ENCODE results near the gene NFE2L1.

NFE2L1 gene

GRCh38 chr17:48101012-48101720 lies 53.0 kb downstream of the NFE2L1 start, which contains the start of gene CBX1:
CBX1 (minus strand) TSS chr17:48101478; CDS start chr17:48077004, 24,474 bp downstream.
- TF ChIP-seq, protein P1, sequence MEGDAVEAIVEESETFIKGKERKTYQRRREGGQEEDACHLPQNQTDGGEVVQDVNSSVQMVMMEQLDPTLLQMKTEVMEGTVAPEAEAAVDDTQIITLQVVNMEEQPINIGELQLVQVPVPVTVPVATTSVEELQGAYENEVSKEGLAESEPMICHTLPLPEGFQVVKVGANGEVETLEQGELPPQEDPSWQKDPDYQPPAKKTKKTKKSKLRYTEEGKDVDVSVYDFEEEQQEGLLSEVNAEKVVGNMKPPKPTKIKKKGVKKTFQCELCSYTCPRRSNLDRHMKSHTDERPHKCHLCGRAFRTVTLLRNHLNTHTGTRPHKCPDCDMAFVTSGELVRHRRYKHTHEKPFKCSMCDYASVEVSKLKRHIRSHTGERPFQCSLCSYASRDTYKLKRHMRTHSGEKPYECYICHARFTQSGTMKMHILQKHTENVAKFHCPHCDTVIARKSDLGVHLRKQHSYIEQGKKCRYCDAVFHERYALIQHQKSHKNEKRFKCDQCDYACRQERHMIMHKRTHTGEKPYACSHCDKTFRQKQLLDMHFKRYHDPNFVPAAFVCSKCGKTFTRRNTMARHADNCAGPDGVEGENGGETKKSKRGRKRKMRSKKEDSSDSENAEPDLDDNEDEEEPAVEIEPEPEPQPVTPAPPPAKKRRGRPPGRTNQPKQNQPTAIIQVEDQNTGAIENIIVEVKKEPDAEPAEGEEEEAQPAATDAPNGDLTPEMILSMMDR (IDR thresholded peaks at IDR 0.05) = no peak
- TF ChIP-seq ZFX (IDR thresholded peaks at IDR 0.05; ENCODE audit: borderline replicate concordance) = no peak
- peak within 1 kb of the TSS; percentile 96 for H3K27ac ChIP-seq

- H3K27ac ChIP-seq = peak overlapping the region; percentile 96
- TF ChIP-seq, protein P1 (IDR thresholded peaks at IDR 0.05) = no peak
- TF ChIP-seq ZFX (IDR thresholded peaks at IDR 0.05; ENCODE audit: borderline replicate concordance) = no peak
Measured at GRCh38 chr17:48102043-48102750, 54.0 kb downstream of the NFE2L1 start.

GRCh38 chr17:48102798-48103715 lies 54.9 kb downstream of the NFE2L1 start:
- no peak overlapping the region for H3K27ac ChIP-seq
- TF ChIP-seq, protein P1 (IDR thresholded peaks at IDR 0.05) = no peak
- TF ChIP-seq ZFX (IDR thresholded peaks at IDR 0.05; ENCODE audit: borderline replicate concordance) = no peak

DNA sequence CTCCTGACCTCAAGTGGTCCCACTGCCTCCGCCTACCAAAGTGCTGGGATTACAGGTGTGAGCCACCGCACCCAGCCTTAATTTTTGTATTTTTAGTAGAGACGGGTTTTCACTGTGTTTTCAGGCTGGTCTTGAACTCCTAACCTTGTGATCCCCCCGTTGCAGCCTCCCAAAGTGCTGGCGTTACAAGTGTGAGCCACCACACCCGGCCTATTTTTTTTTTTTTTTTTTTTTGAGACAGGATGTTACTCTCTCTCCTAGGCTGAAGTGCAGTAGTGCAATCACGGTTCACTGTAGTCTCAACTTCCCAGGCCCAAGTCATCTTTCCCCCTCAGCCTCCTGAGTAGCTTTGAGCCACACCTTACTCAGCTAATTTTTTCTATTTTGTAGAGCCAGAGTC lies 56.3 kb downstream of the NFE2L1 start:
- H3K27ac ChIP-seq = no peak overlapping the region
- no peak for TF ChIP-seq ZFX (IDR thresholded peaks at IDR 0.05; ENCODE audit: borderline replicate concordance)
- TF ChIP-seq, protein P1 (IDR thresholded peaks at IDR 0.05) = no peak

- H3K27ac ChIP-seq = peak overlapping the region; percentile 86
- TF ChIP-seq, protein P1 (IDR thresholded peaks at IDR 0.05) = no peak
- TF ChIP-seq ZFX (IDR thresholded peaks at IDR 0.05; ENCODE audit: borderline replicate concordance) = no peak
Measured at GRCh38 chr17:48106802-48107136, 58.6 kb downstream of the NFE2L1 start.

- TF ChIP-seq ZFX (IDR thresholded peaks at IDR 0.05; ENCODE audit: borderline replicate concordance) = no peak
- TF ChIP-seq, protein P1 (IDR thresholded peaks at IDR 0.05) = peak; percentile 16; the same call in 1 of the 2 replicates
- H3K27ac ChIP-seq = peak within 1 kb of the TSS; percentile 86
Measured at GRCh38 chr17:48107137-48108055, 59.2 kb downstream of the NFE2L1 start, which contains the start of gene SNX11. SNX11 (plus strand) TSS chr17:48107766; CDS start chr17:48112044, 4,278 bp downstream.

Data from 22Rv1 (cell line).